ENCODE data around the gene GALR3.

GALR3 gene

GRCh38 chr22:37827056-37827455 is 3.9 kb downstream of the GALR3 start:
- no peak for DNase-seq

GRCh38 chr22:37830093-37830842 is 7.1 kb downstream of the GALR3 start:
- Histone ChIP-seq H3K4me3 (ENCODE audit: low read depth, low read length) (no peak overlapping the region), H3K36me3 (peaks cover 53% of the 10 kb centered on the region), H3K9me3 (ENCODE audit: severe bottlenecking) (no peaks in the 10 kb centered on the region), H3K27me3 (ENCODE audit: insufficient read depth, low read depth, severe bottlenecking) (no peaks in the 10 kb centered on the region), H3K27ac (no peak overlapping the region)
- no peak for DNase-seq
- TF ChIP-seq CTCF (IDR thresholded peaks at IDR 0.05; ENCODE audit: low read depth, low read length) = no peak

More at GRCh38 chr22:37827056-37827455, 3.9 kb downstream of the GALR3 start:
- TF ChIP-seq CTCF (IDR thresholded peaks at IDR 0.05; ENCODE audit: low read depth, low read length) = no peak
- peaks cover 4% of the 10 kb centered on the region for H3K27me3 ChIP-seq (ENCODE audit: insufficient read depth, low read depth, severe bottlenecking)
- H3K36me3 ChIP-seq = peaks cover 28% of the 10 kb centered on the region
- H3K9me3 ChIP-seq (ENCODE audit: severe bottlenecking) = no peaks in the 10 kb centered on the region
- H3K4me3 ChIP-seq (ENCODE audit: low read depth, low read length) = no peak overlapping the region
- no peak overlapping the region for H3K27ac ChIP-seq

GRCh38 chr22:37831472-37831871 is 8.3 kb downstream of the GALR3 start:
- no peak overlapping the region for H3K4me3 ChIP-seq (ENCODE audit: low read depth, low read length)

GRCh38 chr22:37832022-37832857 is 9.1 kb downstream of the GALR3 start:
- H3K36me3 ChIP-seq = peaks cover 57% of the 10 kb centered on the region
- no peaks in the 10 kb centered on the region for H3K9me3 ChIP-seq (ENCODE audit: severe bottlenecking)
- no peaks in the 10 kb centered on the region for H3K27me3 ChIP-seq (ENCODE audit: insufficient read depth, low read depth, severe bottlenecking)
- H3K4me3 ChIP-seq (ENCODE audit: low read depth, low read length) = no peak overlapping the region
- no peak for TF ChIP-seq CTCF (IDR thresholded peaks at IDR 0.05; ENCODE audit: low read depth, low read length)
- no peak overlapping the region for H3K27ac ChIP-seq
- no peak for DNase-seq

More at GRCh38 chr22:37831472-37831871, 8.3 kb downstream of the GALR3 start:
- Histone ChIP-seq H3K36me3 (peaks cover 55% of the 10 kb centered on the region), H3K9me3 (ENCODE audit: severe bottlenecking) (no peaks in the 10 kb centered on the region), H3K27me3 (ENCODE audit: insufficient read depth, low read depth, severe bottlenecking) (no peaks in the 10 kb centered on the region), H3K27ac (no peak overlapping the region)
- TF ChIP-seq CTCF (IDR thresholded peaks at IDR 0.05; ENCODE audit: low read depth, low read length) = no peak
- DNase-seq = no peak

- peaks cover 24% of the 10 kb centered on the region for H3K36me3 ChIP-seq
- no peak overlapping the region for H3K27ac ChIP-seq
- H3K27me3 ChIP-seq (ENCODE audit: insufficient read depth, low read depth, severe bottlenecking) = no peaks in the 10 kb centered on the region
- no peaks in the 10 kb centered on the region for H3K9me3 ChIP-seq (ENCODE audit: severe bottlenecking)
- TF ChIP-seq CTCF (IDR thresholded peaks at IDR 0.05; ENCODE audit: low read depth, low read length) = no peak
- no peak for DNase-seq
- H3K4me3 ChIP-seq (ENCODE audit: low read depth, low read length) = no peak overlapping the region
Measured at GRCh38 chr22:37842015-37842793, 19.0 kb downstream of the GALR3 start.

Data from WERI-Rb-1 (cell line).